ENCODE data around the gene MXRA7.
A peak's percentile ranks its signal among the peaks of the same experiment; 100 is the strongest.
"Not testable (repeated sequence)": the region's sequence is repeated elsewhere in the genome, so short reads cannot be mapped to it uniquely, and the experiment has no call there.

Gene MXRA7

DNA sequence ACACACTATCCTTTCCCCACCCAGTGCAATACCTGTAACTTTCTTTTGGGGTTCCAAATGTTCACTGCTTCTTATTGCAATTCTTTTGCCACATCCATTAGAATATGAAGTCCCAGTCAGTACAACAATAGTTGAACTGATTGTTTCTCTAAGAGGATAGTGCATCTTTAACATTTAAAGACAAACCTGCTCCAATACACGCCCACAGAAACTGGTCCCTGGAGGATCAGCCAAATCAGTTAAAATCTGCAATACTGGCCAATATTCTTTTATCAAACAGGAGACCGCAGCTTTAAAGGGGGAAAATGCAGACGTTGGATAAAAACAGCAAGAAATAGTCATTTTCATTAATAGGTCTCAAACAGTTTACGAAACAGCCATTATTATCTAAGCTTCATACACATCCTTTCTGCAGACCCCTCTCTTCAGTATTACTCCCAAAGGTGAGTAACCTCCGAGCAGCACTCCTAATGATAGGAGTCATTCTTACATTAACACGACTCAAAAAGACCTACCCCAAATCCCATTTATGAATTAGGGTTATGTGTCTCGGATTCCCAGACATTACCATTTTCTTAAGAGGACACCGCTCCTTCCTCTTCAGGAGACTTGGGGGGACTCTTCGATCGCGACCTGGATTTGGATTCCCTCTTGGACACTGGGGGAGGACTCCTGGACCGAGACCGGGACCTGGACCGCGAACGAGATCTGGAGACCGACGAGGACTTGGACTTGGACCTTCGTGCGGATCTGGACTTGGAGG lies 25.0 kb upstream of the MXRA7 start:
- no peak for DNase-seq (ENCODE audit: low read depth in 2 of 3, low spot score in 1 of 3)

DNA sequence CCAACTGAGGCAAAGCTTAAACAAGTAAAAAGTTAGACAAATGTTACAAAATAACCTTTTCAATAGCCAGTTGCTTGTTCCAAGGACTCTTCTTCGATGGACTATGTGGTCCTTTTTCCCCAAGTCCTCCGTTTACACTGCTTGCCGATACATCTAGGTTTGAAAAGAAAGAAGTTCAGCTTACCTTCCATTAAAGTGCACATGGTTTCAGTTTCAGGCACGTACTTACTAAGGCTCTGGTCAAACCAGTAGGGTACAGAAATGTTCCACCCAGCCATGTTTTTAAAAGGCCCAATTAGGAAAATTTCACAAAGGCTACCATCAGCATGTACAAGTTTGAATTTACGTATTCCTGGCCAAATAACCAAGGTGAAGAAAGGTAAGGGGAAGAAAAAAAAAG lies 24.2 kb upstream of the MXRA7 start:
- DNase-seq (ENCODE audit: low read depth in 2 of 3, low spot score in 1 of 3) = no peak

GRCh38 chr17:76734080-76734840 lies 23.5 kb upstream of the MXRA7 start:
- no peak for DNase-seq (ENCODE audit: low read depth in 2 of 3, low spot score in 1 of 3)

GRCh38 chr17:76733618-76733957 lies 22.8 kb upstream of the MXRA7 start:
- no peak for DNase-seq (ENCODE audit: low read depth in 2 of 3, low spot score in 1 of 3)

- no peak for DNase-seq (ENCODE audit: low read depth in 2 of 3, low spot score in 1 of 3)
Measured at GRCh38 chr17:76732734-76733617, 22.2 kb upstream of the MXRA7 start.

DNA sequence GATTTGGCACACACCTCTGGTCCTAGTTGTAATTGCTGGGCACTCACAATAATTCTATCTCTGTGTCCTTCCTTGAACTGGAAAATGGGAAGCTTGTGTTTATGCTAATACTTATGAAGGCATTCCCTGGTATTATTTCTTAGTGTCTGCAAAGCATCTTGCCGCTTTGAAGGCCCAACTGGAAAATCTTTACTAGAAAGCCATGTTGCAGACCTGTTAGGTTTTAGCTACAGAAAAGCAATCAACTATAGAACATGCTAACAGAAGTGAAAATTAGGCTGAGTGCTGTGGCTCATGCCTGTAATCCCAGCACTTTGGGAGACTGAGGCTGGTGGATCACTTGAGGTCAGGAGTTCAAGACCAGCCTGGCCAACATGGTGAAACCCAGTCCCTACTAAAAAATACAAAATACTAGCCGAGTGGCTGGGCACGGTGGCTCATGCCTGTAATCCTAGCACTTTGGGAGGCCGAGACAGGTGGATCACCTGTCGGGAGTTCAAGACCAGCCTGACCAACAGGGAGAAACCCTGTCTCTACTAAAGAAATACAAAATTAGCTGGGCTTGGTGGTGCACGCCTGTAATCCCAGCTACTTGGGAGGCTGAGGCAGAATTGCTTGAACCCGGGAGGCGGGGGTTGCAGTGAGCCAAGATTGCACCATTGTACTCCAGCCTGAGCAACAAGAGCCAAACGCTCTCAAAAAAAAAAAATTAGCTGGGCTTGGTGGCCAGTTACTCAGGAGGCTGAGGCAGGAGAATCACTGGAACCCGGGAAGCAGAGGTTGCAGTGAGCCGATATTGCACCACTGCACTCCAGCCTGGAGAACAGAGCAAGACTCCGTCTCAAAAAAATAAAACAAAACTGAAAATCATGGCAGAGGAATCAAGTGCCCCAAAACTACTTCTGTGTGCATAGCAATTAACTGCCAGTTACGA lies 21.3 kb upstream of the MXRA7 start:
- DNase-seq (ENCODE audit: low read depth in 2 of 3, low spot score in 1 of 3) = not testable (repeated sequence)

GRCh38 chr17:76727745-76728456 lies 17.1 kb upstream of the MXRA7 start:
- no peak for DNase-seq (ENCODE audit: low read depth in 2 of 3, low spot score in 1 of 3)

- peak; percentile 59 to 73 (median 67) for DNase-seq (ENCODE audit: low read depth in 2 of 3, low spot score in 1 of 3)
Measured at GRCh38 chr17:76726776-76727718, 16.3 kb upstream of the MXRA7 start, which contains the start of gene METTL23. METTL23 (plus strand) TSS chr17:76726839; CDS start chr17:76729711, 2,872 bp downstream.

- DNase-seq (ENCODE audit: low read depth in 2 of 3, low spot score in 1 of 3) = peak; percentile 90 to 94 (median 93)
Measured at GRCh38 chr17:76726231-76726775, 15.5 kb upstream of the MXRA7 start, which contains the start of gene JMJD6. JMJD6 (minus strand) TSS chr17:76726606; CDS start chr17:76726475, 131 bp downstream.

GRCh38 chr17:76725580-76726230 lies 14.9 kb upstream of the MXRA7 start:
- peak; percentile 53 to 71 (median 66) for DNase-seq (ENCODE audit: low read depth in 2 of 3, low spot score in 1 of 3)

DNA sequence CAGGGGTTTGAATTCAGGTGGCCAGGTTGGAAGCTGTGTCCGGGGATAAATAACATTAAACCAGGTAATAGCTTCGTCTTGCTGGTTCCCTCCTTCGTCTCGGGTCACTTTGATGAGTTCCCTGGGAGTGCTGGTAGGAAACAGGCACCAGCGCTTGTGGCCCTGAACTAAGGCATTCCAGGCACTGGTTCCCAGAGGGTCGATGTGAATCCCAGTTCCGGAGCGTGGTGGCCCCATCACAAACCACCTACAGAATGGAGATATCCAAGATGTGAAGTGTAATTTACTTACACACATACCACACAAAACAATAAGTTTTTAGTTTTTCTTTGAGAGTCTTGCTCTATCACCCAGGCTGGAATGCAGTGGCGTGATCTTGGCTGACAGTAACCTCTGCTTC lies 13.0 kb upstream of the MXRA7 start:
- DNase-seq (ENCODE audit: low read depth in 2 of 3, low spot score in 1 of 3) = no peak

- DNase-seq (ENCODE audit: low read depth in 2 of 3, low spot score in 1 of 3) = not testable (repeated sequence)
Measured at GRCh38 chr17:76722977-76723376, 12.2 kb upstream of the MXRA7 start.

- no peak for DNase-seq (ENCODE audit: low read depth in 2 of 3, low spot score in 1 of 3)
Measured at GRCh38 chr17:76722279-76722678, 11.5 kb upstream of the MXRA7 start.

DNA sequence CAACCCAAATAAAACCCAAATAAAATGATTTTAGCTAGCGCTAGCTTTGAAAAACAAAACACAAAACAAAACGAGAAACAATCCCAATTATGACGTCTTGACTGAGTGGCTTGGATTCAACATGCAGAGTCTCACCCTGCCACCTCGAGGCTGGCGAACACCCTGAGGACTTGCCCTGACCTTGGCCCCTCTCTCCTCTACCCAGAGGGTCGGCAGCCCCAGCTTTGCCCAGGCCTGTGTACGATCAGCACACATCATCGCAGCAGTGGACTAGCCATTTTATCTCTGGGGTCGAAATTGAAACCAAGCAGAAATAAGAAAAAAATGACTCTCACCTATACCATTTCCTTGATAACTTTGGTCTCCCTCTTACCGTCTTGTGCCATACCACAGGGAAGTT lies 10.7 kb upstream of the MXRA7 start:
- DNase-seq (ENCODE audit: low read depth in 2 of 3, low spot score in 1 of 3) = no peak

- DNase-seq (ENCODE audit: low read depth in 2 of 3, low spot score in 1 of 3) = no peak
Measured at GRCh38 chr17:76720941-76721340, 10.2 kb upstream of the MXRA7 start.

GRCh38 chr17:76720211-76720610 lies 9.4 kb upstream of the MXRA7 start:
- DNase-seq (ENCODE audit: low read depth in 2 of 3, low spot score in 1 of 3) = no peak

GRCh38 chr17:76718516-76718915 lies 7.8 kb upstream of the MXRA7 start:
- DNase-seq (ENCODE audit: low read depth in 2 of 3, low spot score in 1 of 3) = no peak

GRCh38 chr17:76716839-76717215 lies 6.1 kb upstream of the MXRA7 start:
- no peak for DNase-seq (ENCODE audit: low read depth in 2 of 3, low spot score in 1 of 3)

Data from stimulated activated CD4-positive, alpha-beta T cell treated with anti-CD3 and anti-CD28 coated beads, Interleukin-12 subunit alpha, Interleukin-12 subunit beta, amount 100 ng/mL, for 48 hours (primary cell).